Right atrium auricular region (tissue), 2 donors: ENCODE measurements around the gene RNF31. TPM values are rescaled to one million over a fixed set of nuclear protein-coding genes. Genes with fewer than 3 reads are reported as not detected.

ENCODE experiments used
- DNase-seq: peaks from one replicate; pipeline ENCODE4 v3.0.0-alpha.2; 2019; ENCODE audit warnings: low spot score
- H3K27ac ChIP-seq, 2 donors: fragments of 200-600 bp; sonication (generic); 1 replicate in 1 of 2; 2 replicates in 1 of 2; pipeline ENCODE4 v1.5.1; 2016 to 2019
- H3K27me3 ChIP-seq, 2 donors: fragments of 200-600 bp; sonication (generic); one replicate each; pipeline versions ENCODE4 v1.5.1 to v1.6.0; 2017 to 2019
- H3K36me3 ChIP-seq: fragments of 200-600 bp; sonication (generic); one replicate; pipeline ENCODE4 v1.5.1; 2016
- H3K4me1 ChIP-seq, 2 donors: fragments of 200-600 bp; sonication (generic); one replicate each; pipeline versions ENCODE4 v1.5.1 to v1.6.0; 2017 to 2019
- H3K4me3 ChIP-seq, 2 donors: fragments of 200-600 bp; sonication (generic); 1 replicate in 1 of 2; 2 replicates in 1 of 2; pipeline ENCODE4 v1.5.1; 2017 to 2019; ENCODE audit warnings: mild to moderate bottlenecking in 1 of 2, moderate library complexity in 1 of 2
- H3K9me3 ChIP-seq, 2 donors: fragments of 200-600 bp; sonication (generic); one replicate each; pipeline ENCODE4 v1.5.1; 2019
- total RNA-seq, 2 donors: library from RNA; depleted of rRNA; stranded (reverse); fragments of >200 nt; gene quantifications; one replicate each; pipeline ENCODE4 v1.1.0, GENCODE V29; 2016
- TF ChIP-seq, protein P1 (sequence below), 2 donors: fragments of 200-600 bp; sonication (generic); IDR thresholded peaks; one replicate each; pipeline ENCODE4 v1.5.1; 2019; ENCODE audit warnings: antibody characterized with exemption in 2 of 2

RNF31 gene
- total RNA-seq, 2 donors from 2014 or later = 24.1 to 47.5 TPM

DNA sequence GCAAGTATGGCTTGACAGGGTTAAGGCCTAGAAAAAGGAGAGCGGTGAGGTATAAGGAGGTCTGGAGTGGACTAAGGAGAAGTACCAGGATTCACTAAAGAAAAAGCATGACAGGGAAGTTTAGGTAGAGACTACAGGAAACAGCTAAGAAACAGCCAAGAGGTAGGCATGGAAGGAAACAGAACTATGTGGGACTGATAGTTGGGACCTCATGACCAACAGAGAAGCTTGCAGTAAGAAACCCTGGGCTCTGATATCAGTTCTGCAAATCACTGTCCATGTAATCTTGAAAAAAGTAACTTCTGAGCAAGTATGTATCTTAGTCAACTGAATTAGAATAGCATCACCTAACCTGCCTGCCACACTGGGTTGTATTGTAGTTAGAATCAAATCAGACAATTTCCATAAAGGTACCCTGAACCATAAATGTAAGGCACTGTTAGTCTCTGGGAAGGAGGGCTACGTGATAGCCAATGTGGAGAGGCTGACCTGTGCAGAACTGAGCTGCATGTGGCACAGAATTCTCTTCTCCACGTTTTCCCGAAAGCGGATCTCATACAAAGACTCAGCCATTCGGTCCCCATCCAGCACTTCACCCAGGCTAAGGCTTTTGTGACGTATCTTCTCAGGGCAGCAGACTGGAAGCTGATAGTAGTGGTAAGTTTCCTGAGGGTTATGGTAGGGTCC, 47.0 kb downstream of the RNF31 start:
- Histone ChIP-seq H3K4me1 (peaks cover 0 to 39% of the 10 kb centered on the region in 2 donors), H3K27me3 (no peaks in the 10 kb centered on the region), H3K27ac (peak overlapping the region; percentile 95 to 96), H3K36me3 (peaks cover 15% of the 10 kb centered on the region), H3K9me3 (no peaks in the 10 kb centered on the region), H3K4me3 (peak overlapping the region; percentile 88 to 89)
- DNase-seq = no peak
- TF ChIP-seq, protein P1, sequence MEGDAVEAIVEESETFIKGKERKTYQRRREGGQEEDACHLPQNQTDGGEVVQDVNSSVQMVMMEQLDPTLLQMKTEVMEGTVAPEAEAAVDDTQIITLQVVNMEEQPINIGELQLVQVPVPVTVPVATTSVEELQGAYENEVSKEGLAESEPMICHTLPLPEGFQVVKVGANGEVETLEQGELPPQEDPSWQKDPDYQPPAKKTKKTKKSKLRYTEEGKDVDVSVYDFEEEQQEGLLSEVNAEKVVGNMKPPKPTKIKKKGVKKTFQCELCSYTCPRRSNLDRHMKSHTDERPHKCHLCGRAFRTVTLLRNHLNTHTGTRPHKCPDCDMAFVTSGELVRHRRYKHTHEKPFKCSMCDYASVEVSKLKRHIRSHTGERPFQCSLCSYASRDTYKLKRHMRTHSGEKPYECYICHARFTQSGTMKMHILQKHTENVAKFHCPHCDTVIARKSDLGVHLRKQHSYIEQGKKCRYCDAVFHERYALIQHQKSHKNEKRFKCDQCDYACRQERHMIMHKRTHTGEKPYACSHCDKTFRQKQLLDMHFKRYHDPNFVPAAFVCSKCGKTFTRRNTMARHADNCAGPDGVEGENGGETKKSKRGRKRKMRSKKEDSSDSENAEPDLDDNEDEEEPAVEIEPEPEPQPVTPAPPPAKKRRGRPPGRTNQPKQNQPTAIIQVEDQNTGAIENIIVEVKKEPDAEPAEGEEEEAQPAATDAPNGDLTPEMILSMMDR (IDR thresholded peaks at IDR 0.05) = no peak

- no peak for DNase-seq
- H3K4me1 ChIP-seq = peaks cover 0 to 38% of the 10 kb centered on the region in 2 donors
Observed at GRCh38 chr14:24194873-24195185, 47.5 kb downstream of the RNF31 start.

DNA sequence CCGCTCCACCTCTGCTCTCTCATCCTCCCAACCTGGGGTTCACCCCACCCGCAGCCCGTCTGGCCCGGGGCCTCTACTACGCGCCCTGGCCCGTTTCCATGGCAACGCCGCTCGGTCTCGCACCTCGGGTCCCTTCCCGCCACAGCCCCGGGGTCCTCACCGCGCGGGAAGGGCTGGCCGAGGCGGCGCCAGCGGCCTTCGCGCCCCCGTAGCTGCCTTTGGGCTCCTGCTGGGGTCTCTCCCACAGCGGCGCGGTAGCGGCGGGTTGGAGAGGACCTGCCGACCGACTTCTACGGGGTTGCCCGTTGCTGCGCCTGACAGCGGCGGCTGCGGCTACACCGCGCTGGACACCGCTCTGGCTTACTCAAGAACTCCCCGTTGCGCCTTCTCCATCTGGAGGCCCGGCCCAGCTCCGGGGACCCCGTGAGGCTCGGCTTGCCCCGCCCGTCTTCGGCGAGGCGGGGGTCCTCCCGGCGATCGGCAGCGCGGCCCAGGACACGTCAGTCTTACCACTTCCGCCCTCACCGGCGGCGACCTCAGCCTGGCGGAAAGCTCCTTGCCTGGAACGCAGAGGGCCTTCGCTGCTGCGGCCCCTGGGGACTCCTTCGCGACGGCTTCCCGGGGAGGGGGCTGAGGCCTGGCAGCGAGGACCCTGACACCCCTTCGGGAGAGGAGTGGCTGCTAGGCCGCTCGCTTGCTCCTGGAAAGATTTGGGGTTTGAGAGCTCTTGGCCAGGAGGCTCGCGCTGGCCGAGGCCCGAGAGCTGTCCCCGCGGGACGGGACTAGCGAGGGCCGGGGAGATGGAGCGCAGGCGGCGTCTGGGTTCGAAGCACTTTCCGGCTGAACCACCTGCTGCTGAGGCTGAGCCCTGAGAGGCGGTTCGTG, 48.1 kb downstream of the RNF31 start, which contains the start of gene TM9SF1:
Gene TM9SF1 (minus strand): TSS at position 256 of the 885 bp plus-strand sequence. CDS start 422 bp downstream, outside the sequence.
- Histone ChIP-seq H3K27ac (peak within 1 kb of the TSS; percentile 95 to 96), H3K4me1 (peaks cover 0 to 38% of the 10 kb centered on the region in 2 donors), H3K9me3 (no peaks in the 10 kb centered on the region), H3K4me3 (peak within 1 kb of the TSS; percentile 88 to 89), H3K27me3 (no peaks in the 10 kb centered on the region), H3K36me3 (peaks cover 15% of the 10 kb centered on the region)
- TF ChIP-seq, protein P1 (IDR thresholded peaks at IDR 0.05) = no peak
- peak; percentile 87 for DNase-seq

More at GRCh38 chr14:24194873-24195185, 47.5 kb downstream of the RNF31 start:
- H3K36me3 ChIP-seq = peaks cover 15% of the 10 kb centered on the region
- TF ChIP-seq, protein P1 (IDR thresholded peaks at IDR 0.05) = no peak
- H3K27ac ChIP-seq = peak overlapping the region; percentile 95 to 96
- peak overlapping the region; percentile 88 to 89 for H3K4me3 ChIP-seq
- no peaks in the 10 kb centered on the region for H3K27me3 ChIP-seq
- H3K9me3 ChIP-seq = no peaks in the 10 kb centered on the region

DNA sequence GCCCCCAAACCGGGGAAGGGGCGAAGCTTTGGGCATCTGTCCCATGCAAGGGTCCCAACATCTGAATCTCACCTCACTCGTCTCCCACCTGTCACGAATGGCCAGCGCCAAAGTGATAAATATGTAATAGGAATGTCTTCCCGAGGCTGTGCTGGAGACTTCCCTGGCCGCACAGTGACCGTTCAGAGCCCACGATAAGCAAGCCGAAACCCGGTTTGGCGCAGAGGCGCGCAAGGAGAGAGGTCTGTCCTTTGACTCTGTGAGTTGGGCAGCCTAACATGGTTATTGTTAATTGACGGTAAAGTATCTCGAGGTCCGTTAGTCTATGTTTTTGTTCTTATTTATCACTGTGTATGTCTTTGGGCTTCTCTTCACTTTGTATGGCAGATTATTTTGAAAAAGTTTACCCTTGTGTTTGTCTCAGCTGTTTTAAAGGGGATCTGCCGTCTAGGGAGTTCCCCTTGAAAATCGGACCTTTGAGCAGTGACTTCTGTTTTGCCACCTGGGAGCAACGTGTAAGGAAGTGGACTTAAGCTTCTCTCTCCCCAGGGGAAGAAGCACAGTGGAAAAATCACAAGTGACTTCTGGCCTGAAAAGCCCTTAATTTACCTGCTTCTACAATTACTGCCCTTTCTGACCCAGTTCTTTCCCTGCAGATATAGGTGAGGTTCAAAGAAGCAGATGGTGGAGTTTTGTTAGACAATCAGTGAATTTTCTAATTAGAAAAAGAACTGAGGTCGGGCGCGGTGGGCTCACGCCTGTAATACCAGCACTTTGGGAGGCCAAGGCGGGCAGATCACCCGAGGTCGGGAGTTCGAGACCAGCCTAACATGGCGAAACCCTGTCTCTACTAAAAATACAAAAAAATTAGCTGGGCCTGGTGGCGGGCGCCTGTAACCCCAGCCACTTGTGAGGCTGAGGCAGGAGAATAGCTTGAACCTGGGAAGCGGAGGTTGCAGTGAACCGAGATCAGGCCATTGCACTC, 49.1 kb downstream of the RNF31 start:
- H3K27ac ChIP-seq = peak overlapping the region; percentile 95 to 96
- H3K36me3 ChIP-seq = peaks cover 15% of the 10 kb centered on the region
- no peak for DNase-seq
- TF ChIP-seq, protein P1 (IDR thresholded peaks at IDR 0.05) = no peak
- H3K4me1 ChIP-seq = peaks cover 0 to 38% of the 10 kb centered on the region in 2 donors
- peak overlapping the region; percentile 88 to 89 for H3K4me3 ChIP-seq
- no peaks in the 10 kb centered on the region for H3K27me3 ChIP-seq
- H3K9me3 ChIP-seq = no peaks in the 10 kb centered on the region

GRCh38 chr14:24197056-24197450, 49.8 kb downstream of the RNF31 start:
- H3K27me3 ChIP-seq = no peaks in the 10 kb centered on the region
- TF ChIP-seq, protein P1 (IDR thresholded peaks at IDR 0.05) = no peak
- DNase-seq = no peak
- peaks cover 10% of the 10 kb centered on the region for H3K36me3 ChIP-seq
- no peaks in the 10 kb centered on the region for H3K9me3 ChIP-seq
- H3K27ac ChIP-seq = no peak overlapping the region
- H3K4me3 ChIP-seq = no peak overlapping the region
- H3K4me1 ChIP-seq = peaks cover 0 to 38% of the 10 kb centered on the region in 2 donors
